Caco-2 (cell line): Measurements from ENCODE around the gene TCEAL6. TPM values are rescaled to one million over a fixed set of nuclear protein-coding genes. Genes with fewer than 3 reads are reported as not detected.
"Not testable (repeated sequence)": the region's sequence is repeated elsewhere in the genome, so short reads cannot be mapped to it uniquely, and the experiment has no call there.

Experiments
- BruUV-seq: library from RNA; stranded (reverse); fragments of 400-500 nt; replicated peaks from 2 replicates; lab custom pipeline; 2021; lab: Mats Ljungman, UMichigan
- CTCF ChIA-PET: fragments of 300-600 bp; sonication (Branson Sonifier 250); formaldehyde crosslinking; loops from one replicate; lab custom pipeline; 2022; ENCODE audit warnings: antibody characterized with exemption; lab: Charles Lee
- POLR2A ChIA-PET: fragments of 300-600 bp; sonication (Branson Sonifier 250); formaldehyde crosslinking; loops from one replicate; lab custom pipeline; 2022; ENCODE audit warnings: antibody characterized with exemption; lab: Charles Lee
- DNase-seq, 2 experiments: peaks; one replicate each; pipeline versions ENCODE4 v3.0.0 to v3.0.0-alpha.2; 2020 to 2022
- H3K27me3 ChIP-seq: replicated peaks from 2 replicates; pipeline ENCODE4 v1.6.0; 2011; ENCODE audit warnings: low read length; ENCODE audit not compliant: control insufficient read depth, insufficient read depth
- H3K36me3 ChIP-seq: 2 replicates; pipeline ENCODE4 v1.5.1; 2011; ENCODE audit warnings: low read length; ENCODE audit not compliant: control insufficient read depth, insufficient read depth
- H3K4me1 ChIP-seq: fragments of 250-450 bp; sonication (Bioruptor Pico); 2 replicates; pipeline ENCODE4 v1.5.1; 2020; ENCODE audit warnings: mild to moderate bottlenecking
- H3K4me3 ChIP-seq: 2 replicates; pipeline ENCODE4 v1.5.1; 2011; ENCODE audit warnings: low read depth, mild to moderate bottlenecking, control low read depth, low read length
- H3K9me3 ChIP-seq: fragments of 250-450 bp; sonication (Bioruptor Pico); 2 replicates; pipeline ENCODE4 v1.5.1; 2020; ENCODE audit warnings: mild to moderate bottlenecking, moderate library complexity
- H3K27ac Mint-ChIP-seq: one replicate; pipeline ENCODE4 v1.8.0; 2022; ENCODE audit warnings: mixed read lengths; ENCODE audit not compliant: unreplicated experiment
- H3K27me3 Mint-ChIP-seq: one replicate; pipeline ENCODE4 v1.8.0; 2022; ENCODE audit warnings: mixed read lengths; ENCODE audit not compliant: insufficient read depth, unreplicated experiment
- H3K36me3 Mint-ChIP-seq: one replicate; pipeline ENCODE4 v1.8.0; 2022; ENCODE audit warnings: mild to moderate bottlenecking, mixed read lengths; ENCODE audit not compliant: insufficient read depth, unreplicated experiment
- H3K4me1 Mint-ChIP-seq: one replicate; pipeline ENCODE4 v1.8.0; 2022; ENCODE audit warnings: low read depth, mixed read lengths; ENCODE audit not compliant: unreplicated experiment
- H3K4me3 Mint-ChIP-seq: one replicate; pipeline ENCODE4 v1.8.0; 2022; ENCODE audit warnings: mild to moderate bottlenecking, moderate library complexity, mixed read lengths; ENCODE audit not compliant: unreplicated experiment
- H3K9me3 Mint-ChIP-seq: one replicate; pipeline ENCODE4 v1.8.0; 2022; ENCODE audit warnings: mixed read lengths; ENCODE audit not compliant: unreplicated experiment
- intact Hi-C: fragments of 100-400 bp; cut with micrococcal nuclease; formaldehyde crosslinking; loops from one replicate; pipeline ENCODE4 v1.10.0; 2022; ENCODE audit not compliant: unreplicated experiment
- total RNA-seq: library from RNA; stranded (reverse); gene quantifications from 2 replicates; pipeline ENCODE4 v1.2.3, GENCODE V29; 2022
- TF ChIP-seq, protein P1 (sequence below), 2 experiments: fragments of 200-600 bp in 1 of 2; IDR thresholded peaks; 1 replicate in 1 of 2; 2 replicates in 1 of 2; pipeline versions ENCODE4 v1.5.1 to v1.8.0; 2011 to 2022; ENCODE audit warnings: antibody characterized with exemption in 1 of 2, control low read depth in 1 of 2, inconsistent platforms in 1 of 2, low read depth in 1 of 2, low read length in 1 of 2, mild to moderate bottlenecking in 1 of 2, moderate library complexity in 1 of 2; ENCODE audit not compliant: insufficient read depth in 1 of 2, severe bottlenecking in 1 of 2, unreplicated experiment in 1 of 2

Gene TCEAL6
- total RNA-seq, 1 experiment from 2014 or later: not detected

DNA sequence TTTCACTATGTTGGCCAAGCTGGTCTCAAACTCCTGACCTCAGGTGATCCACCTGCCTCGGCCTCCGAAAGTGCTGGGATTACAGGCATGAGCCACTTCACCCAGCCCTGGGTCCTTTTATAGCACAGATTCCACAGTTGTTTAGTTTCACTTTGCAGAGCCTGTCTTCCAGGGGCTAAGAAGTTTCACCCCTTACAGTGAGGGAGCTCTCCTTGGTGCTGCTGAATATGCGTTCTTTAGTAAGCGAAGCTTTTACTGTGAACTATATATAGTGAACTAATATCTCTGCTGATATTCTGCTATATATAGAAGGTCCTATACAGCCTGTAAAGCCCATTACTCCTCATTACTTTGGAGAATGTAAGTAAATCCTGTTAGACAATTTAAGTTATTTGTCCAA lies 4.2 kb downstream of the TCEAL6 start:
- Mint-ChIP-seq H3K9me3 (no peaks in the 10 kb centered on the region), H3K27me3 (peaks cover 7% of the 10 kb centered on the region), H3K4me1 (no peaks in the 10 kb centered on the region), H3K36me3 (no peaks in the 10 kb centered on the region), H3K27ac (no peak overlapping the region), H3K4me3 (no peak overlapping the region)
- no peak for DNase-seq
- TF ChIP-seq, protein P1, sequence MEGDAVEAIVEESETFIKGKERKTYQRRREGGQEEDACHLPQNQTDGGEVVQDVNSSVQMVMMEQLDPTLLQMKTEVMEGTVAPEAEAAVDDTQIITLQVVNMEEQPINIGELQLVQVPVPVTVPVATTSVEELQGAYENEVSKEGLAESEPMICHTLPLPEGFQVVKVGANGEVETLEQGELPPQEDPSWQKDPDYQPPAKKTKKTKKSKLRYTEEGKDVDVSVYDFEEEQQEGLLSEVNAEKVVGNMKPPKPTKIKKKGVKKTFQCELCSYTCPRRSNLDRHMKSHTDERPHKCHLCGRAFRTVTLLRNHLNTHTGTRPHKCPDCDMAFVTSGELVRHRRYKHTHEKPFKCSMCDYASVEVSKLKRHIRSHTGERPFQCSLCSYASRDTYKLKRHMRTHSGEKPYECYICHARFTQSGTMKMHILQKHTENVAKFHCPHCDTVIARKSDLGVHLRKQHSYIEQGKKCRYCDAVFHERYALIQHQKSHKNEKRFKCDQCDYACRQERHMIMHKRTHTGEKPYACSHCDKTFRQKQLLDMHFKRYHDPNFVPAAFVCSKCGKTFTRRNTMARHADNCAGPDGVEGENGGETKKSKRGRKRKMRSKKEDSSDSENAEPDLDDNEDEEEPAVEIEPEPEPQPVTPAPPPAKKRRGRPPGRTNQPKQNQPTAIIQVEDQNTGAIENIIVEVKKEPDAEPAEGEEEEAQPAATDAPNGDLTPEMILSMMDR (IDR thresholded peaks at IDR 0.05; ENCODE audit: insufficient read depth in 1 of 2, low read depth in 1 of 2, low read length in 1 of 2, severe bottlenecking in 1 of 2, unreplicated experiment in 1 of 2): no peak
- POLR2A ChIA-PET: no interaction called here
- Histone ChIP-seq H3K4me3 (no peak overlapping the region), H3K36me3 (no peaks in the 10 kb centered on the region), H3K27me3 (no peaks in the 10 kb centered on the region), H3K9me3 (no peaks in the 10 kb centered on the region), H3K4me1 (no peaks in the 10 kb centered on the region)
- intact Hi-C loops: no loop called here
- BruUV-seq: no TSS peak
- CTCF ChIA-PET: no interaction called here

DNA sequence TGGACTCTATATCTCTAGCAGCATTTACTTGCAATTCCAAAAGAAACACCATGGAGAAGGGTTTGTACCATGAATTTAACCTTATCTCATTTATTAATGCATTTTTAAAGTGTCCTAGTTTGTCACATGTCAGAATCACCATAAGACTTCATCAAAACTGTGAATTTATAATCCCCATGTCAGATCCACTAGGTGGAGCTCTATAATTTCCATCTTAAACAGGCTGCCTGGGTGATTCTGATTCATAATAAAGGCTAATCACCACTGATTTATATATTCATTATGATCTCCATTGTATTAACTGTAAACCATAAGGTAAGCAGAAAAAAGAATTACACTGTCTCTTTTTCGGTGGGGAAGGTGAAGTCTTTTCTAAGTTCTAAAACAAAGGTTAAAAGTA lies 12.8 kb downstream of the TCEAL6 start:
- Histone ChIP-seq H3K9me3 (no peaks in the 10 kb centered on the region), H3K4me3 (no peak overlapping the region), H3K4me1 (no peaks in the 10 kb centered on the region), H3K36me3 (no peaks in the 10 kb centered on the region), H3K27me3 (no peaks in the 10 kb centered on the region)
- Mint-ChIP-seq H3K27me3 (peaks cover 8% of the 10 kb centered on the region), H3K36me3 (no peaks in the 10 kb centered on the region), H3K27ac (no peak overlapping the region), H3K4me1 (no peaks in the 10 kb centered on the region), H3K9me3 (no peaks in the 10 kb centered on the region), H3K4me3 (no peak overlapping the region)
- BruUV-seq: no TSS peak
- no peak for DNase-seq
- POLR2A ChIA-PET: no interaction called here
- TF ChIP-seq, protein P1 (IDR thresholded peaks at IDR 0.05; ENCODE audit: insufficient read depth in 1 of 2, low read depth in 1 of 2, low read length in 1 of 2, severe bottlenecking in 1 of 2, unreplicated experiment in 1 of 2): peak in 1 of 2 experiments; percentile 21
- CTCF ChIA-PET: no interaction called here
- intact Hi-C loops: no loop called here

DNA sequence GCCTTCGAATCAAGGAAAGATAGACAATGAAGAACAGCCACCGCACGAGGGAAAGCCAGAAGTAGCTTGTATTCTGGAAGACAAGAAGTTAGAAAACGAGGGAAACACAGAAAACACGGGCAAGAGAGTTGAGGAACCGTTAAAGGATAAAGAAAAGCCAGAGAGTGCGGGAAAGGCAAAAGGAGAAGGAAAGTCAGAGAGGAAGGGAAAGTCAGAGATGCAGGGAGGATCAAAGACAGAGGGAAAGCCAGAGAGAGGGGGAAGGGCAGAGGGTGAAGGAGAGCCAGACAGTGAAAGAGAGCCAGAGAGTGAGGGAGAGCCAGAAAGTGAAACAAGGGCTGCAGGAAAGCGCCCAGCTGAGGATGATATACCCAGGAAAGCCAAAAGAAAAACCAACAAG lies 15.4 kb downstream of the TCEAL6 start:
- Mint-ChIP-seq H3K4me3 (no peak overlapping the region), H3K36me3 (no peaks in the 10 kb centered on the region), H3K27ac (no peak overlapping the region), H3K4me1 (no peaks in the 10 kb centered on the region), H3K27me3 (peaks cover 9% of the 10 kb centered on the region), H3K9me3 (no peaks in the 10 kb centered on the region)
- H3K9me3 ChIP-seq: no peaks in the 10 kb centered on the region
- no peaks in the 10 kb centered on the region for H3K4me1 ChIP-seq
- no peak for DNase-seq
- intact Hi-C loops: no loop called here
- TF ChIP-seq, protein P1 (IDR thresholded peaks at IDR 0.05; ENCODE audit: insufficient read depth in 1 of 2, low read depth in 1 of 2, low read length in 1 of 2, severe bottlenecking in 1 of 2, unreplicated experiment in 1 of 2): no peak
- ChIA-PET POLR2A (no interaction called here), CTCF (no interaction called here)
- no peak overlapping the region for H3K4me3 ChIP-seq
- no peaks in the 10 kb centered on the region for H3K36me3 ChIP-seq
- H3K27me3 ChIP-seq: no peaks in the 10 kb centered on the region
- BruUV-seq: no TSS peak

DNA sequence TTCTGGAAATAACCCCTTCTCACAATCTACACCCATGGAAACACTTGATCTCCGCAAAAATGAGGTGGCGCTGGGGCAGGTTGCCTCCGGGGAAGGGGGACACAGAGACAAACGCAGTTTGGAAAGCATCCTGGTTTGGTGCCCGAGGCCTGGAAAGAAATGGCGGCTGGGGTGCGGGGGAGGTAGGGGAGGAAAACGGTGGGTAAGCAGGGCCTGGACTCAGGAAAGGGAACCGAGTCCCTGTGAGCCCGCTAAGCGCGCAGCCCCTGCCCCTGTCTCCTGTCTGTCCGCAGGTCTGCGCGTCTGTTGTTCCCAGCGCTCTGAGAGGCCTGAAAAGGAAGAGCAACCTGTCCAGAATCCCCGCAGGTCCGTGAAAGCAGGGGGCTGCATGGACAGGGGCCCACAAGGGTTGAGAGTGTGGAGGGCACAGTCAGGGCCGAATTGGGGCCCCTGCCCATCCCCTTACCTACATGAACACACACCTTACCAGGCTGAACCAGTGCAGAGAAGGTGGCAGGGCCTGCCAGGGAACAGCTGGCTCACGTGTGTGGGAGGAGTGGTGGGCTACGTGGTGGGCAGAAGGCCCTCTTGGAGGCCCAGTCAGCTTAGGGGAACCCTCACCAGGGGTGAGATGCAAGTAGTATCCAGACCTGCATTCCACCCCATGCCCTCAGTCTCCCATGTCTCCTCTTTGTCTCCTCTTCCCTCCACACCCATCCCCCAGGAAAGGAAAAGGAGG lies 16.0 kb downstream of the TCEAL6 start:
- H3K4me1 Mint-ChIP-seq, DNase-seq, BruUV-seq, H3K36me3 Mint-ChIP-seq, CTCF ChIA-PET, H3K9me3 Mint-ChIP-seq, H3K27me3 ChIP-seq, H3K36me3 ChIP-seq, POLR2A ChIA-PET, H3K9me3 ChIP-seq, H3K4me1 ChIP-seq, H3K4me3 ChIP-seq, H3K27ac Mint-ChIP-seq, H3K27me3 Mint-ChIP-seq, intact Hi-C loops, H3K4me3 Mint-ChIP-seq: not testable (repeated sequence)

DNA sequence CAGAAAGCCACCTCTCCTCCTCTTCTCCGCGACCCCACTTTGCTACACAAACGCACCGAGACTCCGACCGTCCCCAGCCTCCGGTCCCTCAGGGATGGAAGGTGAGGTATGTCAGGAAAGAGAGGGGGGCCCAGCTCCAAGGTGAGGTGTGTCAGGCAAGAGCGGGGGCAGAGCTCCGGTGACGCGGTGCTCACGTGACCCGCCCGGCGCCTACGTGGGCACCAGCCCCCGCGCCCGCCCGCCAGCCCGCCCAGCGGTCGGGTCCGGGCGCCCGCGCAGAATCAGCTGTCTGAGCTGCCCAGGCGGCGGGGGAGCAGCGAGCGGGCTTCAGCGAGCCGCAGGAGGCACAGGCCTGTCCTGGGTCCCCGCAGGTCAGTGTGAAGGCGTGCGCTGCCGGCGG lies 16.8 kb downstream of the TCEAL6 start, which contains the start of gene TCEAL2:
Gene TCEAL2, plus strand, starts transcription at position 244 of the 400 bp plus-strand sequence. CDS start 1,152 bp downstream, outside the sequence.
- H3K9me3 Mint-ChIP-seq, H3K27ac Mint-ChIP-seq, H3K4me1 Mint-ChIP-seq, H3K4me1 ChIP-seq, H3K9me3 ChIP-seq, CTCF ChIA-PET, POLR2A ChIA-PET, H3K4me3 Mint-ChIP-seq, H3K27me3 ChIP-seq, H3K4me3 ChIP-seq, intact Hi-C loops, BruUV-seq, DNase-seq, H3K36me3 ChIP-seq, H3K36me3 Mint-ChIP-seq, H3K27me3 Mint-ChIP-seq: not testable (repeated sequence)
